ENCODE data around the gene PLPP3.

PLPP3 gene

GRCh38 chr1:56508523-56508983, 70.8 kb downstream of the PLPP3 start:
- H3K4me1 ChIP-seq, result peaks cover 43% of the 10 kb centered on the region
- peaks cover 12% of the 10 kb centered on the region for H3K79me2 ChIP-seq
- H3K36me3 ChIP-seq (ENCODE audit: control insufficient read depth, insufficient read depth, low read length), result no peaks in the 10 kb centered on the region
- no peaks in the 10 kb centered on the region for H3K27me3 ChIP-seq (ENCODE audit: control insufficient read depth, insufficient read depth, low read length)
- H3K4me3 ChIP-seq (ENCODE audit: low read depth, low read length), result no peak overlapping the region
- peak overlapping the region; percentile 56 for H3K27ac ChIP-seq
- H3K9me3 ChIP-seq (ENCODE audit: control insufficient read depth, low read length), result no peaks in the 10 kb centered on the region
- no peak overlapping the region for H3K9ac ChIP-seq
- no peak for TF ChIP-seq CTCF (IDR thresholded peaks at IDR 0.05)
- no peak overlapping the region for H2AFZ ChIP-seq
- no peak overlapping the region for H3K4me2 ChIP-seq (ENCODE audit: low read length)

- H3K27ac ChIP-seq, result peak overlapping the region; percentile 56
- H3K4me1 ChIP-seq, result peaks cover 43% of the 10 kb centered on the region
- H3K4me3 ChIP-seq (ENCODE audit: low read depth, low read length), result no peak overlapping the region
- no peaks in the 10 kb centered on the region for H3K36me3 ChIP-seq (ENCODE audit: control insufficient read depth, insufficient read depth, low read length)
- H3K4me2 ChIP-seq (ENCODE audit: low read length), result no peak overlapping the region
- no peak overlapping the region for H2AFZ ChIP-seq
- H3K27me3 ChIP-seq (ENCODE audit: control insufficient read depth, insufficient read depth, low read length), result no peaks in the 10 kb centered on the region
- no peaks in the 10 kb centered on the region for H3K9me3 ChIP-seq (ENCODE audit: control insufficient read depth, low read length)
- TF ChIP-seq CTCF (IDR thresholded peaks at IDR 0.05), result no peak
- H3K79me2 ChIP-seq, result peaks cover 9% of the 10 kb centered on the region
- no peak overlapping the region for H3K9ac ChIP-seq
Observed at GRCh38 chr1:56507925-56508522, 71.3 kb downstream of the PLPP3 start.

GRCh38 chr1:56506951-56507491, 72.3 kb downstream of the PLPP3 start:
- H3K27ac ChIP-seq, result peak overlapping the region; percentile 72
- no peak for TF ChIP-seq CTCF (IDR thresholded peaks at IDR 0.05)
- H3K4me1 ChIP-seq, result peaks cover 43% of the 10 kb centered on the region
- peaks cover 7% of the 10 kb centered on the region for H3K79me2 ChIP-seq
- H3K9me3 ChIP-seq (ENCODE audit: control insufficient read depth, low read length), result no peaks in the 10 kb centered on the region
- no peaks in the 10 kb centered on the region for H3K27me3 ChIP-seq (ENCODE audit: control insufficient read depth, insufficient read depth, low read length)
- no peak overlapping the region for H3K9ac ChIP-seq
- H3K4me3 ChIP-seq (ENCODE audit: low read depth, low read length), result no peak overlapping the region
- H3K4me2 ChIP-seq (ENCODE audit: low read length), result no peak overlapping the region
- no peaks in the 10 kb centered on the region for H3K36me3 ChIP-seq (ENCODE audit: control insufficient read depth, insufficient read depth, low read length)
- no peak overlapping the region for H2AFZ ChIP-seq

- peak overlapping the region; percentile 72 for H3K27ac ChIP-seq
Observed at GRCh38 chr1:56505792-56506743, 73.3 kb downstream of the PLPP3 start.

More at GRCh38 chr1:56505792-56506743, 73.3 kb downstream of the PLPP3 start:
- peaks cover 2% of the 10 kb centered on the region for H3K79me2 ChIP-seq
- H3K36me3 ChIP-seq (ENCODE audit: control insufficient read depth, insufficient read depth, low read length), result no peaks in the 10 kb centered on the region
- peak overlapping the region; percentile 28 for H2AFZ ChIP-seq
- TF ChIP-seq CTCF (IDR thresholded peaks at IDR 0.05), result no peak
- peak overlapping the region; percentile 14 for H3K4me2 ChIP-seq (ENCODE audit: low read length)
- H3K9me3 ChIP-seq (ENCODE audit: control insufficient read depth, low read length), result no peaks in the 10 kb centered on the region
- H3K4me1 ChIP-seq, result peaks cover 46% of the 10 kb centered on the region
- H3K27me3 ChIP-seq (ENCODE audit: control insufficient read depth, insufficient read depth, low read length), result no peaks in the 10 kb centered on the region
- no peak overlapping the region for H3K4me3 ChIP-seq (ENCODE audit: low read depth, low read length)
- H3K9ac ChIP-seq, result no peak overlapping the region
